VCaP (cell line): ENCODE results near the gene C19orf44.
A peak's percentile ranks its signal among the peaks of the same experiment; 100 is the strongest.

Experiments
- H3K27ac ChIP-seq: fragments of 450-650 bp; 2 replicates; pipeline ENCODE4 v1.5.1; 2017
- CTCF ChIP-seq: fragments of 450-650 bp; conservative IDR thresholded peaks from 2 replicates; pipeline ENCODE4 v1.5.1; 2017; ENCODE audit warnings: mild to moderate bottlenecking, moderate library complexity

The C19orf44 gene

GRCh38 chr19:16456652-16457194, 39.5 kb upstream of the C19orf44 start:
- H3K27ac ChIP-seq = peak overlapping the region; percentile 41
- TF ChIP-seq CTCF = no peak

GRCh38 chr19:16457195-16457953, 38.8 kb upstream of the C19orf44 start:
- H3K27ac ChIP-seq = peak overlapping the region; percentile 41; the same call in 1 of the 2 replicates
- TF ChIP-seq CTCF = no peak

GRCh38 chr19:16457954-16458331, 38.3 kb upstream of the C19orf44 start:
- TF ChIP-seq CTCF = no peak
- H3K27ac ChIP-seq = peak overlapping the region; percentile 41; the same call in 1 of the 2 replicates

- TF ChIP-seq CTCF = no peak
- H3K27ac ChIP-seq = peak overlapping the region; percentile 41; the same call in 1 of the 2 replicates
Measured at GRCh38 chr19:16458391-16459341, 37.5 kb upstream of the C19orf44 start.

GRCh38 chr19:16459680-16460079, 36.5 kb upstream of the C19orf44 start:
- no peak for TF ChIP-seq CTCF
- no peak overlapping the region for H3K27ac ChIP-seq

GRCh38 chr19:16460454-16460853, 35.7 kb upstream of the C19orf44 start:
- no peak for TF ChIP-seq CTCF
- H3K27ac ChIP-seq = no peak overlapping the region; the same call in 1 of the 2 replicates

GRCh38 chr19:16461630-16462051, 34.6 kb upstream of the C19orf44 start:
- no peak for TF ChIP-seq CTCF
- peak overlapping the region; percentile 67 for H3K27ac ChIP-seq
